ENCODE data around the gene TLX1. TPM values are rescaled to one million over a fixed set of nuclear protein-coding genes. Genes with fewer than 3 reads are reported as not detected.

TLX1 gene
- total and polyA plus RNA-seq, 2 experiments from 2014 or later: 0.68 TPM; not detected in 1

GRCh38 chr10:101131962-101132635 lies 999 bp downstream of the TLX1 start:
- Histone ChIP-seq H3K4me3 (no peak overlapping the region), H3K4me2 (peak overlapping the region; percentile 82), H3K9me3 (ENCODE audit: low read depth) (no peaks in the 10 kb centered on the region), H3K79me2 (no peaks in the 10 kb centered on the region), H3K27ac (no peak overlapping the region), H3K4me1 (ENCODE audit: insufficient read depth) (peaks cover 13% of the 10 kb centered on the region), H4K20me1 (ENCODE audit: insufficient read depth, poor library complexity, severe bottlenecking) (no peaks in the 10 kb centered on the region), H2AFZ (no peak overlapping the region), H3K27me3 (peaks cover 100% of the 10 kb centered on the region), H3K36me3 (replicated peaks; ENCODE audit: insufficient read depth, low read depth) (no peaks in the 10 kb centered on the region), H3K9me2 (replicated peaks; ENCODE audit: insufficient read depth) (no peaks in the 10 kb centered on the region)
- WGBS (ENCODE audit: low lambda C conversion rate, missing lambda C conversion rate): 9% methylated on average over 37 of the region's 39 CpGs
- TF ChIP-seq CTCF (IDR thresholded peaks at IDR 0.05; ENCODE audit: poor library complexity) (no peak), EZH2 (IDR thresholded peaks at IDR 0.05; ENCODE audit: borderline replicate concordance) (no peak), EZH2phosphoT487 (IDR thresholded peaks at IDR 0.05; ENCODE audit: low read depth, severe bottlenecking, unreplicated experiment) (no peak)
- DNase-seq (ENCODE audit: low spot score): no peak

- H3K4me3 ChIP-seq: no peak overlapping the region
- peak; percentile 55 for TF ChIP-seq EZH2phosphoT487 (IDR thresholded peaks at IDR 0.05; ENCODE audit: low read depth, severe bottlenecking, unreplicated experiment)
- TF ChIP-seq CTCF (IDR thresholded peaks at IDR 0.05; ENCODE audit: poor library complexity): no peak
- TF ChIP-seq EZH2 (IDR thresholded peaks at IDR 0.05; ENCODE audit: borderline replicate concordance): peak; percentile 75
Measured at GRCh38 chr10:101132636-101133473, 1.8 kb downstream of the TLX1 start.

GRCh38 chr10:101133489-101134298 lies 2.6 kb downstream of the TLX1 start:
- no peak for TF ChIP-seq CTCF (IDR thresholded peaks at IDR 0.05; ENCODE audit: poor library complexity)
- TF ChIP-seq EZH2phosphoT487 (IDR thresholded peaks at IDR 0.05; ENCODE audit: low read depth, severe bottlenecking, unreplicated experiment): no peak
- no peak for TF ChIP-seq EZH2 (IDR thresholded peaks at IDR 0.05; ENCODE audit: borderline replicate concordance)
- Histone ChIP-seq H2AFZ (peak overlapping the region; percentile 31), H3K4me2 (peak overlapping the region; percentile 56), H3K27me3 (peaks cover 100% of the 10 kb centered on the region), H3K4me1 (ENCODE audit: insufficient read depth) (peaks cover 13% of the 10 kb centered on the region), H3K36me3 (replicated peaks; ENCODE audit: insufficient read depth, low read depth) (no peaks in the 10 kb centered on the region), H3K4me3 (no peak overlapping the region), H4K20me1 (ENCODE audit: insufficient read depth, poor library complexity, severe bottlenecking) (no peaks in the 10 kb centered on the region), H3K9me2 (replicated peaks; ENCODE audit: insufficient read depth) (no peaks in the 10 kb centered on the region), H3K79me2 (no peaks in the 10 kb centered on the region), H3K27ac (no peak overlapping the region), H3K9me3 (ENCODE audit: low read depth) (no peaks in the 10 kb centered on the region)
- WGBS (ENCODE audit: low lambda C conversion rate, missing lambda C conversion rate): 10% methylated on average over 52 of the region's 54 CpGs
- no peak for DNase-seq (ENCODE audit: low spot score)

More at GRCh38 chr10:101132636-101133473, 1.8 kb downstream of the TLX1 start:
- Histone ChIP-seq H4K20me1 (ENCODE audit: insufficient read depth, poor library complexity, severe bottlenecking) (no peaks in the 10 kb centered on the region), H3K27me3 (peaks cover 100% of the 10 kb centered on the region), H3K9me3 (ENCODE audit: low read depth) (no peaks in the 10 kb centered on the region), H3K4me2 (no peak overlapping the region), H3K4me1 (ENCODE audit: insufficient read depth) (peaks cover 13% of the 10 kb centered on the region), H2AFZ (no peak overlapping the region), H3K27ac (no peak overlapping the region), H3K9me2 (replicated peaks; ENCODE audit: insufficient read depth) (no peaks in the 10 kb centered on the region), H3K36me3 (replicated peaks; ENCODE audit: insufficient read depth, low read depth) (no peaks in the 10 kb centered on the region), H3K79me2 (no peaks in the 10 kb centered on the region)
- DNase-seq (ENCODE audit: low spot score): no peak
- 15% methylated on average over 24 of the region's 24 CpGs for WGBS (ENCODE audit: low lambda C conversion rate, missing lambda C conversion rate)
